GM19025 (cell line): ENCODE measurements around the gene ZNF331.

ENCODE experiments used
- ATAC-seq: cut with Tn5 transposase; IDR thresholded peaks from one replicate; pipeline ENCODE4 v1.9.1; 2021; ENCODE audit warnings: mild to moderate bottlenecking, low read depth, moderate library complexity; ENCODE audit not compliant: unreplicated experiment

ZNF331 gene

GRCh38 chr19:53624771-53625545 lies 87.0 kb downstream of the ZNF331 start:
- no peak for ATAC-seq

- no peak for ATAC-seq
These were observed 88.5 kb downstream of the ZNF331 start for GRCh38 chr19:53626486-53626885.

- no peak for ATAC-seq
These were observed 89.0 kb downstream of the ZNF331 start for GRCh38 chr19:53626976-53627375.
